ENCODE data around the gene ALG9. TPM values are rescaled to one million over a fixed set of nuclear protein-coding genes. Genes with fewer than 3 reads are reported as not detected.

Gene ALG9
- total RNA-seq = 113 TPM

GRCh38 chr11:111870886-111871692, at the start of gene ALG9:
TSS of gene ALG9 (minus strand) at chr11:111871581. CDS start at chr11:111871482, 99 bp downstream.

GRCh38 chr11:111918390-111919256, 47.2 kb upstream of the ALG9 start, which contains the start of gene C11orf52:
TSS of gene C11orf52 (plus strand) at chr11:111918913. CDS start at chr11:111918973, 60 bp downstream.

GRCh38 chr11:111912535-111912934, 41.2 kb upstream of the ALG9 start, which contains the start of gene HSPB2:
TSS of gene HSPB2 (plus strand) at chr11:111912734. CDS start at chr11:111912830, 96 bp downstream.

GRCh38 chr11:111911563-111912401, 40.4 kb upstream of the ALG9 start, which contains the start of gene CRYAB:
TSS of gene CRYAB (minus strand) at chr11:111911770. CDS start at chr11:111911724, 46 bp downstream.

GRCh38 chr11:111878849-111879636, 7.7 kb upstream of the ALG9 start, which contains the start of the genes CFAP68 and FDXACB1:
TSS of gene CFAP68 (plus strand) at chr11:111879541. CDS start at chr11:111879561, 20 bp downstream.
TSS of gene FDXACB1 (minus strand) at chr11:111879165. CDS start at chr11:111879132, 33 bp downstream.

GRCh38 chr11:111765984-111766833, 105.2 kb downstream of the ALG9 start, which contains the start of gene PPP2R1B:
TSS of gene PPP2R1B (minus strand) at chr11:111766389. CDS start at chr11:111766361, 28 bp downstream.

Small RNAs within 50 kb of the gene (small RNA-seq; reads per million reads assigned to genes)
- gene GNG5P3 (ENCODE audit: low replicate concordance) = not detected
- gene RPL37AP8 (ENCODE audit: low replicate concordance) = not detected

Other genes starting within 250 kb of the ALG9 start
- 24.4 TPM for gene PPP2R1B, start 105.2 kb downstream of the ALG9 start, total RNA-seq
- 8.1 TPM for gene FDXACB1, start 7.6 kb upstream of the ALG9 start, total RNA-seq
- 14.1 TPM for gene CFAP68, start 8.0 kb upstream of the ALG9 start, total RNA-seq
- 16.0 TPM for gene CRYAB, start 40.2 kb upstream of the ALG9 start, total RNA-seq
- gene HSPB2, start 41.2 kb upstream of the ALG9 start, total RNA-seq = not detected
- gene C11orf52, start 47.3 kb upstream of the ALG9 start, total RNA-seq = not detected
- gene DIXDC1, start 65.8 kb upstream of the ALG9 start, total RNA-seq = 83.6 TPM
- gene DLAT, start 153.8 kb upstream of the ALG9 start, total RNA-seq = 36.9 TPM
- 2.2 TPM for gene PIH1D2, start 202.4 kb upstream of the ALG9 start, total RNA-seq
- 32.2 TPM for gene NKAPD1, start 202.7 kb upstream of the ALG9 start, total RNA-seq
- 48.8 TPM for gene TIMM8B, start 215.2 kb upstream of the ALG9 start, total RNA-seq
- gene SDHD, start 215.3 kb upstream of the ALG9 start, total RNA-seq = 67.0 TPM

Data from parietal lobe (tissue), 2 donors.